ENCODE results near the gene SPATA24.
A peak's percentile ranks its signal among the peaks of the same experiment; 100 is the strongest.

Gene SPATA24

GRCh38 chr5:139403787-139404483 is at the start of gene SPATA24:
SPATA24 (minus strand) TSS chr5:139404089; CDS start chr5:139404060, 29 bp downstream.
- no peaks in the 10 kb centered on the region for H3K27me3 ChIP-seq (ENCODE audit: insufficient read depth, low read length)
- H3F3A ChIP-seq (ENCODE audit: insufficient read depth, low read length), result no peaks in the 10 kb centered on the region
- H3K27ac ChIP-seq (ENCODE audit: low read depth, low read length, poor library complexity, severe bottlenecking), result peak within 1 kb of the TSS; percentile 89
- peak within 1 kb of the TSS; percentile 58 for H3K9ac ChIP-seq (ENCODE audit: low read length)
- peak within 1 kb of the TSS; percentile 8; the same call in 1 of the 2 replicates for H2AFZ ChIP-seq (ENCODE audit: low read length)
- peak within 1 kb of the TSS; percentile 84 for H3K4me2 ChIP-seq (ENCODE audit: low read length)
- no peaks in the 10 kb centered on the region for H3K9me3 ChIP-seq (ENCODE audit: low read length)
- peaks cover 38% of the 10 kb centered on the region for H3K4me1 ChIP-seq (ENCODE audit: insufficient read depth, low read length, severe bottlenecking)
- H3K36me3 ChIP-seq (ENCODE audit: insufficient read depth, low read length), result no peaks in the 10 kb centered on the region
- no peaks in the 10 kb centered on the region for H3K79me2 ChIP-seq (ENCODE audit: insufficient read depth, low read length)
- no peaks in the 10 kb centered on the region for H4K20me1 ChIP-seq (ENCODE audit: insufficient read depth, low read length)
- no peaks in the 10 kb centered on the region for H3K9me2 ChIP-seq (ENCODE audit: low read depth, low read length)
- H3K4me3 ChIP-seq (ENCODE audit: low read depth, low read length, poor library complexity, severe bottlenecking), result peak within 1 kb of the TSS; percentile 62
- no peak for TF ChIP-seq CTCF (IDR thresholded peaks at IDR 0.05; ENCODE audit: low read length)
- no peak for TF ChIP-seq EZH2 (IDR thresholded peaks at IDR 0.05; ENCODE audit: borderline replicate concordance, low read length)

GRCh38 chr5:139451878-139452660 is 48.2 kb upstream of the SPATA24 start:
- Histone ChIP-seq H3K27me3 (ENCODE audit: insufficient read depth, low read length) (no peaks in the 10 kb centered on the region), H3F3A (ENCODE audit: insufficient read depth, low read length) (no peaks in the 10 kb centered on the region), H3K36me3 (ENCODE audit: insufficient read depth, low read length) (no peaks in the 10 kb centered on the region), H3K4me1 (ENCODE audit: insufficient read depth, low read length, severe bottlenecking) (no peaks in the 10 kb centered on the region), H3K9me3 (ENCODE audit: low read length) (no peaks in the 10 kb centered on the region), H3K4me3 (ENCODE audit: low read depth, low read length, poor library complexity, severe bottlenecking) (no peak overlapping the region), H3K9ac (ENCODE audit: low read length) (no peak overlapping the region), H3K9me2 (ENCODE audit: low read depth, low read length) (no peaks in the 10 kb centered on the region), H3K79me2 (ENCODE audit: insufficient read depth, low read length) (no peaks in the 10 kb centered on the region), H3K27ac (ENCODE audit: low read depth, low read length, poor library complexity, severe bottlenecking) (no peak overlapping the region), H3K4me2 (ENCODE audit: low read length) (no peak overlapping the region), H2AFZ (ENCODE audit: low read length) (no peak overlapping the region), H4K20me1 (ENCODE audit: insufficient read depth, low read length) (no peaks in the 10 kb centered on the region)
- TF ChIP-seq EZH2 (IDR thresholded peaks at IDR 0.05; ENCODE audit: borderline replicate concordance, low read length) (no peak), CTCF (IDR thresholded peaks at IDR 0.05; ENCODE audit: low read length) (no peak)

- no peaks in the 10 kb centered on the region for H3K9me2 ChIP-seq (ENCODE audit: low read depth, low read length)
- H2AFZ ChIP-seq (ENCODE audit: low read length), result no peak overlapping the region
- H3K36me3 ChIP-seq (ENCODE audit: insufficient read depth, low read length), result no peaks in the 10 kb centered on the region
- no peaks in the 10 kb centered on the region for H3K27me3 ChIP-seq (ENCODE audit: insufficient read depth, low read length)
- H3K9ac ChIP-seq (ENCODE audit: low read length), result no peak overlapping the region
- TF ChIP-seq EZH2 (IDR thresholded peaks at IDR 0.05; ENCODE audit: borderline replicate concordance, low read length) (no peak), CTCF (IDR thresholded peaks at IDR 0.05; ENCODE audit: low read length) (no peak)
- H4K20me1 ChIP-seq (ENCODE audit: insufficient read depth, low read length), result no peaks in the 10 kb centered on the region
- no peaks in the 10 kb centered on the region for H3K79me2 ChIP-seq (ENCODE audit: insufficient read depth, low read length)
- no peak overlapping the region for H3K4me3 ChIP-seq (ENCODE audit: low read depth, low read length, poor library complexity, severe bottlenecking)
- H3K4me1 ChIP-seq (ENCODE audit: insufficient read depth, low read length, severe bottlenecking), result no peaks in the 10 kb centered on the region
- no peaks in the 10 kb centered on the region for H3F3A ChIP-seq (ENCODE audit: insufficient read depth, low read length)
- H3K4me2 ChIP-seq (ENCODE audit: low read length), result no peak overlapping the region
- no peak overlapping the region for H3K27ac ChIP-seq (ENCODE audit: low read depth, low read length, poor library complexity, severe bottlenecking)
- H3K9me3 ChIP-seq (ENCODE audit: low read length), result no peaks in the 10 kb centered on the region
Observed at GRCh38 chr5:139451176-139451575, 47.3 kb upstream of the SPATA24 start.
